ENCODE measurements around the gene THPO.

Gene THPO

DNA sequence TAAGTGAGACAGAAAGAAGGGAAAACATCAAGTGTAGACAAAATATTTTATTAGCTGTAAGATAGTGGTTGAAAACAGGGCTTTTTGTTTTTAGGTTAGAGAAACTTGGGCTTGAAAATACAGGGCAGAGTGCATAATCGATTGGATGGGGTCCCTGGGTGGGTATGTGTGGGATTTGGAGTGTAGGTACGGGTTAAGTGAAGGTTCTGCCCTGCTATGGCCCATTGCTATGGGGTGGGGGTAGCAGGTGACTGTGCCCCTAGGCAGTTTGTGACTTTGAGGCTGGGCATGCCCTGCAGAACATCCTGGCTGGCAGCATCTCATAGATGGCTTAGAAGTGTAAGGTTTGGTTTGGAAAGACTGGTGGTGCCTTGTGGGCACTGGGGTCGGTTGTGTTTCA, 44.3 kb downstream of the THPO start:
- peak overlapping the region; percentile 88 for H3K27ac ChIP-seq
- no peak overlapping the region for H3K4me3 ChIP-seq (ENCODE audit: low read depth in 1 of 2, low read length in 1 of 2)
- H3K27me3 ChIP-seq: peaks cover 21% of the 10 kb centered on the region
- TF ChIP-seq, protein P1, sequence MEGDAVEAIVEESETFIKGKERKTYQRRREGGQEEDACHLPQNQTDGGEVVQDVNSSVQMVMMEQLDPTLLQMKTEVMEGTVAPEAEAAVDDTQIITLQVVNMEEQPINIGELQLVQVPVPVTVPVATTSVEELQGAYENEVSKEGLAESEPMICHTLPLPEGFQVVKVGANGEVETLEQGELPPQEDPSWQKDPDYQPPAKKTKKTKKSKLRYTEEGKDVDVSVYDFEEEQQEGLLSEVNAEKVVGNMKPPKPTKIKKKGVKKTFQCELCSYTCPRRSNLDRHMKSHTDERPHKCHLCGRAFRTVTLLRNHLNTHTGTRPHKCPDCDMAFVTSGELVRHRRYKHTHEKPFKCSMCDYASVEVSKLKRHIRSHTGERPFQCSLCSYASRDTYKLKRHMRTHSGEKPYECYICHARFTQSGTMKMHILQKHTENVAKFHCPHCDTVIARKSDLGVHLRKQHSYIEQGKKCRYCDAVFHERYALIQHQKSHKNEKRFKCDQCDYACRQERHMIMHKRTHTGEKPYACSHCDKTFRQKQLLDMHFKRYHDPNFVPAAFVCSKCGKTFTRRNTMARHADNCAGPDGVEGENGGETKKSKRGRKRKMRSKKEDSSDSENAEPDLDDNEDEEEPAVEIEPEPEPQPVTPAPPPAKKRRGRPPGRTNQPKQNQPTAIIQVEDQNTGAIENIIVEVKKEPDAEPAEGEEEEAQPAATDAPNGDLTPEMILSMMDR (IDR thresholded peaks at IDR 0.05): no peak
- H3K9me3 ChIP-seq: no peaks in the 10 kb centered on the region
- peaks cover 15 to 23% of the 10 kb centered on the region in 2 experiments for H3K4me1 ChIP-seq (ENCODE audit: control insufficient read depth in 1 of 2, insufficient read depth in 1 of 2, low read depth in 1 of 2, low read length in 1 of 2)
- H3K36me3 ChIP-seq: peaks cover 57% of the 10 kb centered on the region

DNA sequence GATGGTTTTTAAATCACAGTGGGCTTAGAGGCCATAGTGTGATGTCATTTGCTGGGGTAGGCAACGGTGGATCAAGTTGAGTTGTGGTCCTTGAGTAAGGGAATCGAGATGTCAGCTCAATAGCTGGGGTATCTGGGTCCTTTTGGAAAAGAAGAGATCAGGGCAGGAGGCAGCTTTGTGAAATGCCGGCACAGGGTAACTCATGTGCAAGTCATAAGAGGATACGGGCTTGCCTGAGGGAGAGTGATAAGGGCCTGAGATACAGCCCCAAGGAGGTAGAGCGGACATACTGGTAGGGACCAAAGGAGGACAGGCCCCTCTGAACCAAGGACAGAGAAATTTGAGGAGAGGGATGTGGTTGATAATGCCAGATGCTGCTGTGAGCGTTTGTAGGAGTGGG, 44.8 kb downstream of the THPO start:
- peaks cover 16% of the 10 kb centered on the region for H3K27me3 ChIP-seq
- peaks cover 62% of the 10 kb centered on the region for H3K36me3 ChIP-seq
- TF ChIP-seq, protein P1 (IDR thresholded peaks at IDR 0.05): no peak
- no peaks in the 10 kb centered on the region for H3K9me3 ChIP-seq
- H3K4me1 ChIP-seq (ENCODE audit: control insufficient read depth in 1 of 2, insufficient read depth in 1 of 2, low read depth in 1 of 2, low read length in 1 of 2): peaks cover 15 to 19% of the 10 kb centered on the region in 2 experiments
- H3K27ac ChIP-seq: no peak overlapping the region
- H3K4me3 ChIP-seq (ENCODE audit: low read depth in 1 of 2, low read length in 1 of 2): no peak overlapping the region

DNA sequence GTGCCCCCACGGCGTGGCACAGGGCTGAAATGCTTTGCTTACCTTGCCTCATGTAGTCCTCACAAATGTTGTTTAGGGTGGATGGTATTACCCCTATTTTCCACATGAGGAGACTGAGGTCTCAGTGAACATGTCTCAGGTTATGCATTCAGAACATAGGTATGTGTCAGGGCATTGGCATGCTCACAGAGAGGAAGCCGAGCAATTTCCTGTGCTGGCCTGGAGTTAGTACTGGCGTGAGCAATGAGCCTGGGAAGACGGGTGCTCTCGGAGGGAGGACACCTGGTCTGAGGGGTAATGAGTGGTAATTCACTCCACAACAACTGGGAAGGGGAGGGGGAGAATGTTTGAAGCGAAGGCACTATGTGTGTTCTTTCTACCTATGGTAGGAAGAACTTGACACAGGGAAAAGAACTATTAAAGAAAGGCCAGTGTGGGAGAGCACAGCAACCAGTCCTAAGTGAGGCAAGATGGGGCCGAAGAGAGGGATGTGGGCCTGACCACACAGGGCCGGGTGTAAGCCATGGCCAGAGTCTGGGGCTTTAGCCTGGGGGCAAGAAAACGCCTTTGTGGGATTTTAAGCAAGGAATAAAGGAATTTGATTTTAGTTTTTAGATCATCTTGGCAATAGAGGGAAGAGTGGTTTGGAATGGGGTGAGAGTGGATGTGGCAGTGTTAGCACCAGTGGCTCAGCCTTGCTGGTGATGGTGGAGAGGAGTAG, 45.5 kb downstream of the THPO start:
- Histone ChIP-seq H3K4me3 (ENCODE audit: low read depth in 1 of 2, low read length in 1 of 2) (no peak overlapping the region), H3K36me3 (peaks cover 69% of the 10 kb centered on the region), H3K27me3 (peaks cover 9% of the 10 kb centered on the region), H3K9me3 (no peaks in the 10 kb centered on the region), H3K27ac (no peak overlapping the region), H3K4me1 (ENCODE audit: control insufficient read depth in 1 of 2, insufficient read depth in 1 of 2, low read depth in 1 of 2, low read length in 1 of 2) (peaks cover 15 to 19% of the 10 kb centered on the region in 2 experiments)
- TF ChIP-seq, protein P1 (IDR thresholded peaks at IDR 0.05): no peak

DNA sequence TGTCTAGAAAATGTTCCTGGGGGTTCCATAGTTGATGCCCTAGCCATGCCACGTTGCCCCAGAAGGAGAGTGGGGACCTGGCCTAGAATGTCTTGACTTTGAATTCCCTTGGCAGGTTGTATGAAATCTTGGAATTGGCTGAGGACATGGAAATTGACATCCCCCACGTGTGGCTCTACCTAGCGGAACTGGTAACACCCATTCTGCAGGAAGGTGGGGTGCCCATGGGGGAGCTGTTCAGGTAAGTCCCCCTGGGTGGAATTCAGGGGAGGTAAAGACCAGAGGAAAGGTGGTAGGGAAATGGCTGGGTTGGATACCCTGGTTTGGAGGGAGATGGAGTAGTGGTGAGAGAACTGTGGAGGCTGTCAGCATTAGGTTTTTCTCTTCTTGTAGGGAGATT, 49.5 kb downstream of the THPO start:
- no peak overlapping the region for H3K27ac ChIP-seq
- no peaks in the 10 kb centered on the region for H3K4me1 ChIP-seq (ENCODE audit: control insufficient read depth in 1 of 2, insufficient read depth in 1 of 2, low read depth in 1 of 2, low read length in 1 of 2)
- H3K9me3 ChIP-seq: no peaks in the 10 kb centered on the region
- TF ChIP-seq, protein P1 (IDR thresholded peaks at IDR 0.05): no peak
- peaks cover 96% of the 10 kb centered on the region for H3K36me3 ChIP-seq
- H3K27me3 ChIP-seq: no peaks in the 10 kb centered on the region
- H3K4me3 ChIP-seq (ENCODE audit: low read depth in 1 of 2, low read length in 1 of 2): no peak overlapping the region

DNA sequence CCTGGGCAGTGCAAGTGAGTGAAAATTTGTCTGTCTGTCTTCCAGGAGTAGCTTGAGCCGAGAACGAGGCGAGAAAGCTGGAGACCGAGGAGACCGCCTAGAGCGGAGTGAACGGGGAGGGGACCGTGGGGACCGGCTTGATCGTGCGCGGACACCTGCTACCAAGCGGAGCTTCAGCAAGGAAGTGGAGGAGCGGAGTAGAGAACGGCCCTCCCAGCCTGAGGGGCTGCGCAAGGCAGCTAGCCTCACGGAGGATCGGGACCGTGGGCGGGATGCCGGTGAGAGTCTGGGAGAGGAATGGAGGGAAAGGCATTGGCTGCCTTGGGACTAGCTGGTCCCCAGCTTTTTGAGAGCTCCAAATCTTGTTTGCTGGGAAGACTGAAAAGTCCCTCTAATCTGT, 50.8 kb downstream of the THPO start:
- H3K9me3 ChIP-seq: no peaks in the 10 kb centered on the region
- no peak overlapping the region for H3K4me3 ChIP-seq (ENCODE audit: low read depth in 1 of 2, low read length in 1 of 2)
- no peaks in the 10 kb centered on the region for H3K27me3 ChIP-seq
- H3K27ac ChIP-seq: no peak overlapping the region
- TF ChIP-seq, protein P1 (IDR thresholded peaks at IDR 0.05): no peak
- H3K36me3 ChIP-seq: peaks cover 97% of the 10 kb centered on the region
- peaks cover 5 to 8% of the 10 kb centered on the region in 2 experiments for H3K4me1 ChIP-seq (ENCODE audit: control insufficient read depth in 1 of 2, insufficient read depth in 1 of 2, low read depth in 1 of 2, low read length in 1 of 2)
